ENCODE results near the gene TLR7.

The TLR7 gene

GRCh38 chrX:12866451-12867377 is at the start of gene TLR7:
Gene TLR7 (plus strand): TSS chrX:12867072. CDS start chrX:12867579, 507 bp downstream.
- no peak for DNase-seq (ENCODE audit: low read depth)

- no peak for DNase-seq (ENCODE audit: low read depth)
Measured at GRCh38 chrX:12817528-12817927, 49.3 kb upstream of the TLR7 start.

GRCh38 chrX:12819222-12819621 is 47.6 kb upstream of the TLR7 start:
- no peak for DNase-seq (ENCODE audit: low read depth)

GRCh38 chrX:12820737-12821136 is 46.1 kb upstream of the TLR7 start:
- no peak for DNase-seq (ENCODE audit: low read depth)

- no peak for DNase-seq (ENCODE audit: low read depth)
Measured at GRCh38 chrX:12824944-12825343, 41.9 kb upstream of the TLR7 start.

GRCh38 chrX:12825801-12826200 is 41.1 kb upstream of the TLR7 start:
- DNase-seq (ENCODE audit: low read depth): peak; percentile 42

GRCh38 chrX:12843061-12843667 is 23.7 kb upstream of the TLR7 start:
- no peak for DNase-seq (ENCODE audit: low read depth)

GRCh38 chrX:12843668-12844279 is 23.1 kb upstream of the TLR7 start:
- DNase-seq (ENCODE audit: low read depth): no peak

- no peak for DNase-seq (ENCODE audit: low read depth)
Measured at GRCh38 chrX:12844319-12844718, 22.6 kb upstream of the TLR7 start.

- DNase-seq (ENCODE audit: low read depth): no peak
Measured at GRCh38 chrX:12865359-12865758, 1.5 kb upstream of the TLR7 start.

- no peak for DNase-seq (ENCODE audit: low read depth)
Measured at GRCh38 chrX:12867685-12868084, 813 bp downstream of the TLR7 start.

GRCh38 chrX:12868747-12869146 is 1.9 kb downstream of the TLR7 start:
- no peak for DNase-seq (ENCODE audit: low read depth)

GRCh38 chrX:12871257-12871656 is 4.4 kb downstream of the TLR7 start:
- DNase-seq (ENCODE audit: low read depth): no peak

- DNase-seq (ENCODE audit: low read depth): no peak
Measured at GRCh38 chrX:12872741-12873140, 5.9 kb downstream of the TLR7 start.

GRCh38 chrX:12874581-12874980 is 7.7 kb downstream of the TLR7 start:
- DNase-seq (ENCODE audit: low read depth): no peak

GRCh38 chrX:12877386-12877785 is 10.5 kb downstream of the TLR7 start:
- DNase-seq (ENCODE audit: low read depth): no peak

- DNase-seq (ENCODE audit: low read depth): no peak
Measured at GRCh38 chrX:12878536-12878935, 11.7 kb downstream of the TLR7 start.

GRCh38 chrX:12881914-12882313 is 15.0 kb downstream of the TLR7 start:
- DNase-seq (ENCODE audit: low read depth): no peak

- DNase-seq (ENCODE audit: low read depth): no peak
Measured at GRCh38 chrX:12885508-12885907, 18.6 kb downstream of the TLR7 start.

- DNase-seq (ENCODE audit: low read depth): no peak
Measured at GRCh38 chrX:12886545-12886944, 19.7 kb downstream of the TLR7 start.

GRCh38 chrX:12887141-12887540 is 20.3 kb downstream of the TLR7 start:
- no peak for DNase-seq (ENCODE audit: low read depth)

- DNase-seq (ENCODE audit: low read depth): no peak
Measured at GRCh38 chrX:12887767-12888166, 20.9 kb downstream of the TLR7 start.

- no peak for DNase-seq (ENCODE audit: low read depth)
Measured at GRCh38 chrX:12890467-12890866, 23.6 kb downstream of the TLR7 start.

Data from HS-5 (cell line).